OCI-LY3 (cell line): ENCODE data around the gene WDR13.

Experiments
- H2AFZ ChIP-seq: fragments of 200-600, 300-600 bp; shearing (Covaris generic); 2 replicates; pipeline ENCODE4 v1.6.0; 2014; ENCODE audit warnings: antibody characterized with exemption, low read depth, low read length
- H3K27ac ChIP-seq: fragments of 200-600, 300-600 bp; sonication (generic); 2 replicates; pipeline ENCODE4 v1.5.1; 2014; ENCODE audit warnings: mild to moderate bottlenecking, low read length, moderate library complexity, mixed read lengths
- H3K27me3 ChIP-seq: fragments of 200-600, 300-600 bp; sonication (generic); 2 replicates; pipeline ENCODE4 v1.6.1; 2014; ENCODE audit warnings: low read depth, low read length, mixed read lengths
- H3K36me3 ChIP-seq: fragments of 200-600, 300-600 bp; sonication (generic); replicated peaks from 2 replicates; pipeline ENCODE3; 2014; ENCODE audit warnings: low read depth, low read length, mixed read lengths
- H3K4me1 ChIP-seq: fragments of 300-600, 200-600 bp; sonication (generic); 2 replicates; pipeline ENCODE4 v1.6.1; 2014; ENCODE audit warnings: low read length, mixed read lengths
- H3K4me2 ChIP-seq: fragments of 200-600, 300-600 bp; sonication (generic); 2 replicates; pipeline ENCODE4 v1.6.1; 2014; ENCODE audit warnings: low read length, mixed read lengths
- H3K4me3 ChIP-seq: fragments of 300-600, 200-600 bp; sonication (generic); 2 replicates; pipeline ENCODE4 v1.5.1; 2014; ENCODE audit warnings: antibody characterized with exemption, mild to moderate bottlenecking, low read length, moderate library complexity
- H3K79me2 ChIP-seq: fragments of 300-600, 200-600 bp; shearing (Covaris generic); 2 replicates; pipeline ENCODE4 v1.6.1; 2014; ENCODE audit warnings: mild to moderate bottlenecking, low read length, mixed read lengths
- H3K9ac ChIP-seq: fragments of 300-600, 200-600 bp; shearing (Covaris generic); 2 replicates; pipeline ENCODE4 v1.6.0; 2014; ENCODE audit warnings: mild to moderate bottlenecking, low read length, moderate library complexity
- H3K9me3 ChIP-seq: fragments of 200-600, 300-600 bp; shearing (Covaris generic); 2 replicates; pipeline ENCODE4 v1.6.1; 2014; ENCODE audit warnings: low read length, mixed read lengths; ENCODE audit not compliant: insufficient read depth
- H4K20me1 ChIP-seq: fragments of 200-600, 300-600 bp; sonication (generic); 2 replicates; pipeline ENCODE4 v1.6.1; 2016; ENCODE audit warnings: low read length, mixed read lengths; ENCODE audit not compliant: insufficient read depth
- CTCF ChIP-seq: fragments of 200-600, 300-600 bp; sonication (generic); IDR thresholded peaks from 2 replicates; pipeline ENCODE4 v1.5.1; 2014; ENCODE audit warnings: antibody characterized with exemption, low read length, low read depth
- EZH2phosphoT487 ChIP-seq: fragments of 200-600 bp; shearing (Covaris generic); IDR thresholded peaks from 2 replicates; pipeline ENCODE4 v1.6.1; 2018; ENCODE audit warnings: antibody characterized with exemption, mixed run types, low read depth

The WDR13 gene

GRCh38 chrX:48601741-48602394 is 4.6 kb downstream of the WDR13 start:
- Histone ChIP-seq H4K20me1 (no peaks in the 10 kb centered on the region), H3K4me2 (no peak overlapping the region), H3K4me1 (0 out of 2 replicates have a peak, but pooled peaks cover 2% of the 10 kb centered on the region), H3K27me3 (no peaks in the 10 kb centered on the region), H3K9ac (no peak overlapping the region), H3K9me3 (no peaks in the 10 kb centered on the region), H3K79me2 (no peaks in the 10 kb centered on the region; the same call in 1 of the 2 replicates), H3K36me3 (no peaks in the 10 kb centered on the region), H3K4me3 (no peak overlapping the region), H2AFZ (no peak overlapping the region), H3K27ac (no peak overlapping the region)
- TF ChIP-seq CTCF: no peak
- no peak for TF ChIP-seq EZH2phosphoT487

GRCh38 chrX:48604701-48605100 is 7.4 kb downstream of the WDR13 start:
- no peak for TF ChIP-seq CTCF
- TF ChIP-seq EZH2phosphoT487: no peak
- no peak overlapping the region for H3K4me3 ChIP-seq
- H3K4me2 ChIP-seq: no peak overlapping the region
- H3K36me3 ChIP-seq: no peaks in the 10 kb centered on the region
- no peak overlapping the region for H3K9ac ChIP-seq
- no peak overlapping the region for H2AFZ ChIP-seq
- H3K79me2 ChIP-seq: no peaks in the 10 kb centered on the region
- no peaks in the 10 kb centered on the region for H4K20me1 ChIP-seq
- no peaks in the 10 kb centered on the region for H3K4me1 ChIP-seq
- H3K27ac ChIP-seq: no peak overlapping the region
- H3K9me3 ChIP-seq: no peaks in the 10 kb centered on the region
- H3K27me3 ChIP-seq: no peaks in the 10 kb centered on the region

- H3K9ac ChIP-seq: no peak overlapping the region
- H3K4me2 ChIP-seq: no peak overlapping the region
- H3K4me3 ChIP-seq: no peak overlapping the region
- no peaks in the 10 kb centered on the region for H3K9me3 ChIP-seq
- no peaks in the 10 kb centered on the region for H3K36me3 ChIP-seq
- H3K79me2 ChIP-seq: no peaks in the 10 kb centered on the region
- no peaks in the 10 kb centered on the region for H4K20me1 ChIP-seq
- no peak overlapping the region for H3K27ac ChIP-seq
- TF ChIP-seq EZH2phosphoT487 (no peak), CTCF (no peak)
- H2AFZ ChIP-seq: no peak overlapping the region
- H3K4me1 ChIP-seq: no peaks in the 10 kb centered on the region
- H3K27me3 ChIP-seq: no peaks in the 10 kb centered on the region
Observed at GRCh38 chrX:48606091-48606490, 8.8 kb downstream of the WDR13 start.

- no peaks in the 10 kb centered on the region for H3K9me3 ChIP-seq
- no peaks in the 10 kb centered on the region for H3K36me3 ChIP-seq
- H3K27me3 ChIP-seq: no peaks in the 10 kb centered on the region
- H3K4me3 ChIP-seq: no peak overlapping the region
- H3K9ac ChIP-seq: no peak overlapping the region
- H3K79me2 ChIP-seq: no peaks in the 10 kb centered on the region
- no peaks in the 10 kb centered on the region for H3K4me1 ChIP-seq
- H3K27ac ChIP-seq: no peak overlapping the region
- H3K4me2 ChIP-seq: no peak overlapping the region
- no peaks in the 10 kb centered on the region for H4K20me1 ChIP-seq
- TF ChIP-seq EZH2phosphoT487 (no peak), CTCF (no peak)
- no peak overlapping the region for H2AFZ ChIP-seq
Observed at GRCh38 chrX:48611703-48612102, 14.4 kb downstream of the WDR13 start.
